Liver (tissue), 3 donors: ENCODE results near the gene CACNA1E.

Experiments used
- GABPA ChIP-seq, 2 donors: IDR thresholded peaks in 1 of 2; conservative IDR thresholded peaks in 1 of 2; 2 replicates each; pipeline ENCODE4 v1.6.1; 2016; ENCODE audit warnings: antibody characterized with exemption in 2 of 2, mild to moderate bottlenecking in 1 of 2, moderate library complexity in 1 of 2
- TF ChIP-seq, protein P1 (sequence below): fragments of 150-350 bp; IDR thresholded peaks from 2 replicates; pipeline ENCODE4 v1.5.1; 2017; ENCODE audit warnings: improper control_type of control experiment, low read depth, low read length; ENCODE audit not compliant: missing input control
- donor health status: healthy.
- donor health status: healthy.

- TF ChIP-seq, protein P1, sequence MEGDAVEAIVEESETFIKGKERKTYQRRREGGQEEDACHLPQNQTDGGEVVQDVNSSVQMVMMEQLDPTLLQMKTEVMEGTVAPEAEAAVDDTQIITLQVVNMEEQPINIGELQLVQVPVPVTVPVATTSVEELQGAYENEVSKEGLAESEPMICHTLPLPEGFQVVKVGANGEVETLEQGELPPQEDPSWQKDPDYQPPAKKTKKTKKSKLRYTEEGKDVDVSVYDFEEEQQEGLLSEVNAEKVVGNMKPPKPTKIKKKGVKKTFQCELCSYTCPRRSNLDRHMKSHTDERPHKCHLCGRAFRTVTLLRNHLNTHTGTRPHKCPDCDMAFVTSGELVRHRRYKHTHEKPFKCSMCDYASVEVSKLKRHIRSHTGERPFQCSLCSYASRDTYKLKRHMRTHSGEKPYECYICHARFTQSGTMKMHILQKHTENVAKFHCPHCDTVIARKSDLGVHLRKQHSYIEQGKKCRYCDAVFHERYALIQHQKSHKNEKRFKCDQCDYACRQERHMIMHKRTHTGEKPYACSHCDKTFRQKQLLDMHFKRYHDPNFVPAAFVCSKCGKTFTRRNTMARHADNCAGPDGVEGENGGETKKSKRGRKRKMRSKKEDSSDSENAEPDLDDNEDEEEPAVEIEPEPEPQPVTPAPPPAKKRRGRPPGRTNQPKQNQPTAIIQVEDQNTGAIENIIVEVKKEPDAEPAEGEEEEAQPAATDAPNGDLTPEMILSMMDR = no peak
- TF ChIP-seq GABPA (IDR thresholded peaks at IDR 0.05 in 1 of 2, conservative IDR thresholded peaks at IDR 0.05 in 1 of 2) = no peak
Measured at GRCh38 chr1:181802466-181802865, 319.1 kb downstream of the CACNA1E start.
